ENCODE data around the gene STX2. TPM values are rescaled to one million over a fixed set of nuclear protein-coding genes. Genes with fewer than 3 reads are reported as not detected.

Gene STX2
- total and polyA plus RNA-seq, 2 experiments from 2014 or later: 16.4 to 35.4 TPM

DNA sequence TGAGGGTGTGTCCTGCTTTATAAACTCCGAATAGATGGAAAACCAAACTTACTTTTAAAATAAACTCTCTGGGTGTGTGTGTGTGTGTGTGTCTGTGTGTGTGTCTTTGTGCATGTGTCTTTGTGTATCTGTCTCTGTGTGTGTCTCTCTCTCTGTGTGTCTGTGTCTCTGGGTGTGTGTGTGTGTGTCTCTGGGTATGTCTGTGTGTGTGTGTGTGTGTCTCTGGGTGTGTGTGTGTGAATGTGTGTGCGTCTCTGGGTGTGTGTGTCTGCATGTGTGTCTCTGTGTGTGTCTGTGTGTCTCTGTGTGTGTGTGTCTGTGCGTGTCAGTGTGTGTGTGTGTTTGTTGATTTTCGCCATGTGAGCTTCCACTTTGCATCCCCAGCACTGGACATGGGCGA, 42.0 kb upstream of the STX2 start (continued):
- TF ChIP-seq, protein P1, sequence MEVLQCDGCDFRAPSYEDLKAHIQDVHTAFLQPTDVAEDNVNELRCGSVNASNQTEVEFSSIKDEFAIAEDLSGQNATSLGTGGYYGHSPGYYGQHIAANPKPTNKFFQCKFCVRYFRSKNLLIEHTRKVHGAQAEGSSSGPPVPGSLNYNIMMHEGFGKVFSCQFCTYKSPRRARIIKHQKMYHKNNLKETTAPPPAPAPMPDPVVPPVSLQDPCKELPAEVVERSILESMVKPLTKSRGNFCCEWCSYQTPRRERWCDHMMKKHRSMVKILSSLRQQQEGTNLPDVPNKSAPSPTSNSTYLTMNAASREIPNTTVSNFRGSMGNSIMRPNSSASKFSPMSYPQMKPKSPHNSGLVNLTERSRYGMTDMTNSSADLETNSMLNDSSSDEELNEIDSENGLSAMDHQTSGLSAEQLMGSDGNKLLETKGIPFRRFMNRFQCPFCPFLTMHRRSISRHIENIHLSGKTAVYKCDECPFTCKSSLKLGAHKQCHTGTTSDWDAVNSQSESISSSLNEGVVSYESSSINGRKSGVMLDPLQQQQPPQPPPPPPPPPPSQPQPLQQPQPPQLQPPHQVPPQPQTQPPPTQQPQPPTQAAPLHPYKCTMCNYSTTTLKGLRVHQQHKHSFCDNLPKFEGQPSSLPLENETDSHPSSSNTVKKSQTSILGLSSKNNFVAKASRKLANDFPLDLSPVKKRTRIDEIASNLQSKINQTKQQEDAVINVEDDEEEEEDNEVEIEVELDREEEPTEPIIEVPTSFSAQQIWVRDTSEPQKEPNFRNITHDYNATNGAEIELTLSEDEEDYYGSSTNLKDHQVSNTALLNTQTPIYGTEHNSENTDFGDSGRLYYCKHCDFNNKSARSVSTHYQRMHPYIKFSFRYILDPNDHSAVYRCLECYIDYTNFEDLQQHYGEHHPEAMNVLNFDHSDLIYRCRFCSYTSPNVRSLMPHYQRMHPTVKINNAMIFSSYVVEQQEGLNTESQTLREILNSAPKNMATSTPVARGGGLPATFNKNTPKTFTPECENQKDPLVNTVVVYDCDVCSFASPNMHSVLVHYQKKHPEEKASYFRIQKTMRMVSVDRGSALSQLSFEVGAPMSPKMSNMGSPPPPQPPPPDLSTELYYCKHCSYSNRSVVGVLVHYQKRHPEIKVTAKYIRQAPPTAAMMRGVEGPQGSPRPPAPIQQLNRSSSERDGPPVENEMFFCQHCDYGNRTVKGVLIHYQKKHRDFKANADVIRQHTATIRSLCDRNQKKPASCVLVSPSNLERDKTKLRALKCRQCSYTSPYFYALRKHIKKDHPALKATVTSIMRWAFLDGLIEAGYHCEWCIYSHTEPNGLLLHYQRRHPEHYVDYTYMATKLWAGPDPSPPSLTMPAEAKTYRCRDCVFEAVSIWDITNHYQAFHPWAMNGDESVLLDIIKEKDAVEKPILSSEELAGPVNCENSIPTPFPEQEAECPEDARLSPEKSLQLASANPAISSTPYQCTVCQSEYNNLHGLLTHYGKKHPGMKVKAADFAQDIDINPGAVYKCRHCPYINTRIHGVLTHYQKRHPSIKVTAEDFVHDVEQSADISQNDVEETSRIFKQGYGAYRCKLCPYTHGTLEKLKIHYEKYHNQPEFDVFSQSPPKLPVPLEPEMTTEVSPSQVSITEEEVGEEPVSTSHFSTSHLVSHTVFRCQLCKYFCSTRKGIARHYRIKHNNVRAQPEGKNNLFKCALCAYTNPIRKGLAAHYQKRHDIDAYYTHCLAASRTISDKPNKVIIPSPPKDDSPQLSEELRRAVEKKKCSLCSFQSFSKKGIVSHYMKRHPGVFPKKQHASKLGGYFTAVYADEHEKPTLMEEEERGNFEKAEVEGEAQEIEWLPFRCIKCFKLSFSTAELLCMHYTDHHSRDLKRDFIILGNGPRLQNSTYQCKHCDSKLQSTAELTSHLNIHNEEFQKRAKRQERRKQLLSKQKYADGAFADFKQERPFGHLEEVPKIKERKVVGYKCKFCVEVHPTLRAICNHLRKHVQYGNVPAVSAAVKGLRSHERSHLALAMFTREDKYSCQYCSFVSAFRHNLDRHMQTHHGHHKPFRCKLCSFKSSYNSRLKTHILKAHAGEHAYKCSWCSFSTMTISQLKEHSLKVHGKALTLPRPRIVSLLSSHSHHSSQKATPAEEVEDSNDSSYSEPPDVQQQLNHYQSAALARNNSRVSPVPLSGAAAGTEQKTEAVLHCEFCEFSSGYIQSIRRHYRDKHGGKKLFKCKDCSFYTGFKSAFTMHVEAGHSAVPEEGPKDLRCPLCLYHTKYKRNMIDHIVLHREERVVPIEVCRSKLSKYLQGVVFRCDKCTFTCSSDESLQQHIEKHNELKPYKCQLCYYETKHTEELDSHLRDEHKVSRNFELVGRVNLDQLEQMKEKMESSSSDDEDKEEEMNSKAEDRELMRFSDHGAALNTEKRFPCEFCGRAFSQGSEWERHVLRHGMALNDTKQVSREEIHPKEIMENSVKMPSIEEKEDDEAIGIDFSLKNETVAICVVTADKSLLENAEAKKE (CRISPR knock-in tag; IDR thresholded peaks at IDR 0.05): no peak
- TF ChIP-seq, protein P2, sequence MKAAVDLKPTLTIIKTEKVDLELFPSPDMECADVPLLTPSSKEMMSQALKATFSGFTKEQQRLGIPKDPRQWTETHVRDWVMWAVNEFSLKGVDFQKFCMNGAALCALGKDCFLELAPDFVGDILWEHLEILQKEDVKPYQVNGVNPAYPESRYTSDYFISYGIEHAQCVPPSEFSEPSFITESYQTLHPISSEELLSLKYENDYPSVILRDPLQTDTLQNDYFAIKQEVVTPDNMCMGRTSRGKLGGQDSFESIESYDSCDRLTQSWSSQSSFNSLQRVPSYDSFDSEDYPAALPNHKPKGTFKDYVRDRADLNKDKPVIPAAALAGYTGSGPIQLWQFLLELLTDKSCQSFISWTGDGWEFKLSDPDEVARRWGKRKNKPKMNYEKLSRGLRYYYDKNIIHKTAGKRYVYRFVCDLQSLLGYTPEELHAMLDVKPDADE (IDR thresholded peaks at IDR 0.05): no peak

DNA sequence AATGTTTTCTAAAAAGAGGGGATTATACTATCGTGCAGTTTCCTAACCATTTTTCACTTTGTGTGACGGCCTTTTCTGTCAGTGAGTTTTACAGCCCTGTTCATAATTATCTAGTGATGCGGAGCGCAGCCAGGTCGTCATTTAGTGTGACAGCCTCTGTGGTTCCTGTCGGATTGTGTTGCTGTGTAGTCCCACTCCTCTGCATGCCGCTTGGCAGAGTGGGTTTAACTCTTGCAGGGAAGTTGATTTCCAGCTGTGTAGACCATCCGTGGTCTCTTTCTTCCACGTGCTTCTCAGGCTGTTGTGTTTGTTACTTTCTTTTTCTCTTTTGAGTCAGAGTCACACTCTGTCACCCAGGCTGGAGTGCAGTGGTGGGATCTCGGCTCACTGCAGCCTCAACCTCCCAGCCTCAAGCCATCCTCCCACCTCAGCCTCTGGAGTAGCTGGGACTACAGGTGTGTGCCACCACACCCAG, 41.4 kb upstream of the STX2 start:
- peaks cover 21% of the 10 kb centered on the region for H3K36me3 ChIP-seq (ENCODE audit: insufficient read depth)
- 0 out of 2 replicates have a peak overlapping the region, but pooled peaks have one; percentile 36 for H3K27ac ChIP-seq (ENCODE audit: low read depth)
- peaks cover 30% of the 10 kb centered on the region for H3K4me1 Mint-ChIP-seq
- no peak overlapping the region for H2AFZ ChIP-seq
- H3K27ac Mint-ChIP-seq: no peak overlapping the region
- no peaks in the 10 kb centered on the region for H3K27me3 ChIP-seq (ENCODE audit: insufficient read depth)
- peaks cover 19% of the 10 kb centered on the region; the same call in 1 of the 2 replicates for H3K4me1 ChIP-seq (ENCODE audit: insufficient read depth)
- no peaks in the 10 kb centered on the region; the same call in 1 of the 3 replicates for H3K9me3 Mint-ChIP-seq
- H3K4me3 ChIP-seq: no peak overlapping the region
- H3K4me2 ChIP-seq: no peak overlapping the region
- ATAC-seq (no peak), DNase-seq (ENCODE audit: low spot score) (no peak)
- no peak overlapping the region for H3K4me3 Mint-ChIP-seq
- H3K27me3 Mint-ChIP-seq (ENCODE audit: insufficient read depth, low read depth, poor library complexity): peaks cover 18% of the 10 kb centered on the region
- H3F3A ChIP-seq (replicated peaks; ENCODE audit: low read depth): peaks cover 31% of the 10 kb centered on the region
- peaks cover 25% of the 10 kb centered on the region for H4K20me1 ChIP-seq (replicated peaks; ENCODE audit: insufficient read depth)
- peaks cover 24% of the 10 kb centered on the region for H3K36me3 Mint-ChIP-seq (ENCODE audit: low read depth)
- peaks cover 1% of the 10 kb centered on the region for H3K79me2 ChIP-seq (replicated peaks; ENCODE audit: insufficient read depth)
- H3K9me2 ChIP-seq (ENCODE audit: insufficient read depth): peaks cover 4% of the 10 kb centered on the region; the same call in 1 of the 2 replicates
- TF ChIP-seq, protein P2 (IDR thresholded peaks at IDR 0.05): no peak
- TF ChIP-seq NANOG (IDR thresholded peaks at IDR 0.05; ENCODE audit: borderline replicate concordance): no peak
- TF ChIP-seq, protein P3, sequence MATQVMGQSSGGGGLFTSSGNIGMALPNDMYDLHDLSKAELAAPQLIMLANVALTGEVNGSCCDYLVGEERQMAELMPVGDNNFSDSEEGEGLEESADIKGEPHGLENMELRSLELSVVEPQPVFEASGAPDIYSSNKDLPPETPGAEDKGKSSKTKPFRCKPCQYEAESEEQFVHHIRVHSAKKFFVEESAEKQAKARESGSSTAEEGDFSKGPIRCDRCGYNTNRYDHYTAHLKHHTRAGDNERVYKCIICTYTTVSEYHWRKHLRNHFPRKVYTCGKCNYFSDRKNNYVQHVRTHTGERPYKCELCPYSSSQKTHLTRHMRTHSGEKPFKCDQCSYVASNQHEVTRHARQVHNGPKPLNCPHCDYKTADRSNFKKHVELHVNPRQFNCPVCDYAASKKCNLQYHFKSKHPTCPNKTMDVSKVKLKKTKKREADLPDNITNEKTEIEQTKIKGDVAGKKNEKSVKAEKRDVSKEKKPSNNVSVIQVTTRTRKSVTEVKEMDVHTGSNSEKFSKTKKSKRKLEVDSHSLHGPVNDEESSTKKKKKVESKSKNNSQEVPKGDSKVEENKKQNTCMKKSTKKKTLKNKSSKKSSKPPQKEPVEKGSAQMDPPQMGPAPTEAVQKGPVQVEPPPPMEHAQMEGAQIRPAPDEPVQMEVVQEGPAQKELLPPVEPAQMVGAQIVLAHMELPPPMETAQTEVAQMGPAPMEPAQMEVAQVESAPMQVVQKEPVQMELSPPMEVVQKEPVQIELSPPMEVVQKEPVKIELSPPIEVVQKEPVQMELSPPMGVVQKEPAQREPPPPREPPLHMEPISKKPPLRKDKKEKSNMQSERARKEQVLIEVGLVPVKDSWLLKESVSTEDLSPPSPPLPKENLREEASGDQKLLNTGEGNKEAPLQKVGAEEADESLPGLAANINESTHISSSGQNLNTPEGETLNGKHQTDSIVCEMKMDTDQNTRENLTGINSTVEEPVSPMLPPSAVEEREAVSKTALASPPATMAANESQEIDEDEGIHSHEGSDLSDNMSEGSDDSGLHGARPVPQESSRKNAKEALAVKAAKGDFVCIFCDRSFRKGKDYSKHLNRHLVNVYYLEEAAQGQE (IDR thresholded peaks at IDR 0.05; ENCODE audit: unreplicated experiment): no peak
- TF ChIP-seq, protein P4, sequence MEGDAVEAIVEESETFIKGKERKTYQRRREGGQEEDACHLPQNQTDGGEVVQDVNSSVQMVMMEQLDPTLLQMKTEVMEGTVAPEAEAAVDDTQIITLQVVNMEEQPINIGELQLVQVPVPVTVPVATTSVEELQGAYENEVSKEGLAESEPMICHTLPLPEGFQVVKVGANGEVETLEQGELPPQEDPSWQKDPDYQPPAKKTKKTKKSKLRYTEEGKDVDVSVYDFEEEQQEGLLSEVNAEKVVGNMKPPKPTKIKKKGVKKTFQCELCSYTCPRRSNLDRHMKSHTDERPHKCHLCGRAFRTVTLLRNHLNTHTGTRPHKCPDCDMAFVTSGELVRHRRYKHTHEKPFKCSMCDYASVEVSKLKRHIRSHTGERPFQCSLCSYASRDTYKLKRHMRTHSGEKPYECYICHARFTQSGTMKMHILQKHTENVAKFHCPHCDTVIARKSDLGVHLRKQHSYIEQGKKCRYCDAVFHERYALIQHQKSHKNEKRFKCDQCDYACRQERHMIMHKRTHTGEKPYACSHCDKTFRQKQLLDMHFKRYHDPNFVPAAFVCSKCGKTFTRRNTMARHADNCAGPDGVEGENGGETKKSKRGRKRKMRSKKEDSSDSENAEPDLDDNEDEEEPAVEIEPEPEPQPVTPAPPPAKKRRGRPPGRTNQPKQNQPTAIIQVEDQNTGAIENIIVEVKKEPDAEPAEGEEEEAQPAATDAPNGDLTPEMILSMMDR (conservative IDR thresholded peaks at IDR 0.05; ENCODE audit: low read depth in 2 of 2): no peak

Measured in GM23338 (cell line).